HG03439 (cell line): ENCODE data around the gene SPA17.

ENCODE experiments used
- ATAC-seq: cut with Tn5 transposase; IDR thresholded peaks from one replicate; pipeline ENCODE4 v1.9.1; 2021; ENCODE audit warnings: mild to moderate bottlenecking, moderate library complexity; ENCODE audit not compliant: unreplicated experiment

Gene SPA17

GRCh38 chr11:124661553-124661952 lies 12.2 kb upstream of the SPA17 start:
- ATAC-seq = no peak

GRCh38 chr11:124662106-124662505 lies 11.6 kb upstream of the SPA17 start:
- ATAC-seq = no peak

GRCh38 chr11:124663861-124664260 lies 9.8 kb upstream of the SPA17 start:
- ATAC-seq = no peak

- ATAC-seq = no peak
Measured at GRCh38 chr11:124667601-124668000, 6.1 kb upstream of the SPA17 start.

- no peak for ATAC-seq
Measured at GRCh38 chr11:124669193-124669592, 4.5 kb upstream of the SPA17 start.

GRCh38 chr11:124670732-124671131 lies 3.0 kb upstream of the SPA17 start:
- ATAC-seq = no peak

- no peak for ATAC-seq
Measured at GRCh38 chr11:124672536-124673215, 1.0 kb upstream of the SPA17 start.

- ATAC-seq = no peak
Measured at GRCh38 chr11:124674168-124674517, 439 bp downstream of the SPA17 start.

- ATAC-seq = no peak
Measured at GRCh38 chr11:124674571-124674970, 867 bp downstream of the SPA17 start.

GRCh38 chr11:124676386-124676785 lies 2.7 kb downstream of the SPA17 start:
- ATAC-seq = no peak

GRCh38 chr11:124678416-124678815 lies 4.7 kb downstream of the SPA17 start:
- ATAC-seq = no peak

- ATAC-seq = no peak
Measured at GRCh38 chr11:124681421-124681820, 7.7 kb downstream of the SPA17 start.

GRCh38 chr11:124682443-124682842 lies 8.7 kb downstream of the SPA17 start:
- no peak for ATAC-seq

GRCh38 chr11:124693142-124693541 lies 19.4 kb downstream of the SPA17 start:
- ATAC-seq = no peak

GRCh38 chr11:124699547-124699946 lies 25.8 kb downstream of the SPA17 start:
- ATAC-seq = no peak

GRCh38 chr11:124700028-124700427 lies 26.3 kb downstream of the SPA17 start:
- no peak for ATAC-seq

- ATAC-seq = no peak
Measured at GRCh38 chr11:124707829-124708228, 34.1 kb downstream of the SPA17 start.

GRCh38 chr11:124712392-124712791 lies 38.7 kb downstream of the SPA17 start:
- no peak for ATAC-seq

GRCh38 chr11:124716591-124716990 lies 42.9 kb downstream of the SPA17 start:
- no peak for ATAC-seq

GRCh38 chr11:124717421-124717785 lies 43.7 kb downstream of the SPA17 start:
- no peak for ATAC-seq

- no peak for ATAC-seq
Measured at GRCh38 chr11:124717786-124718651, 44.3 kb downstream of the SPA17 start.

GRCh38 chr11:124718801-124719200 lies 45.1 kb downstream of the SPA17 start:
- ATAC-seq = no peak
